Tibial artery (tissue), 4 donors: ENCODE results near the gene DYSF.
"Not testable (repeated sequence)": the region's sequence is repeated elsewhere in the genome, so short reads cannot be mapped to it uniquely, and the experiment has no call there.

Experiments
- DNase-seq, 2 donors: peaks; one replicate each; pipeline ENCODE4 v3.0.0-alpha.2; 2019
- H3K27ac ChIP-seq, 2 donors: fragments of 200-600 bp; sonication (generic) in 1 of 2; 1 replicate in 1 of 2; 2 replicates in 1 of 2; pipeline ENCODE4 v1.5.1; 2018 to 2019; ENCODE audit warnings: mild to moderate bottlenecking in 1 of 2
- H3K27me3 ChIP-seq, 2 donors: fragments of 200-600 bp; sonication (generic) in 1 of 2; one replicate each; pipeline versions ENCODE4 v1.5.1 to v1.6.0; 2016 to 2019
- H3K36me3 ChIP-seq, 3 donors: fragments of 200-600 bp; sonication (generic) in 2 of 3; one replicate each; pipeline ENCODE4 v1.5.1; 2016 to 2019; ENCODE audit warnings: mild to moderate bottlenecking in 2 of 3
- H3K4me1 ChIP-seq, 4 donors: fragments of 200-600 bp; sonication (generic) in 2 of 4; 1 replicate in 3 of 4; 2 replicates in 1 of 4; pipeline ENCODE4 v1.5.1; 2016 to 2019
- H3K4me3 ChIP-seq, 2 donors: fragments of 200-600 bp; sonication (generic) in 1 of 2; 1 replicate in 1 of 2; 2 replicates in 1 of 2; pipeline ENCODE4 v1.5.1; 2018 to 2019; ENCODE audit warnings: mild to moderate bottlenecking in 2 of 2
- H3K9me3 ChIP-seq, 3 donors: fragments of 200-600 bp; sonication (generic) in 1 of 3; one replicate each; pipeline ENCODE4 v1.5.1; 2016 to 2019
- CTCF ChIP-seq, 2 experiments: fragments of 200-600 bp in 1 of 2; fragments of 450-650 bp in 1 of 2; IDR thresholded peaks; one replicate each; pipeline ENCODE4 v1.5.1; 2017 to 2019; ENCODE audit warnings: antibody characterized with exemption in 2 of 2, mild to moderate bottlenecking in 1 of 2, moderate library complexity in 1 of 2
- intact Hi-C: fragments of 100-400 bp; cut with DNase I; formaldehyde crosslinking; loops from one replicate; pipeline ENCODE4 v1.15.0; 2023; ENCODE audit warnings: low total_unique reads

Gene DYSF

GRCh38 chr2:71453404-71454220 lies at the start of gene DYSF:
Gene DYSF, plus strand, starts transcription at chr2:71453561.
- no peaks in the 10 kb centered on the region for H3K36me3 ChIP-seq
- peaks cover 0 to 4% of the 10 kb centered on the region in 2 donors for H3K27me3 ChIP-seq
- H3K9me3 ChIP-seq = no peaks in the 10 kb centered on the region
- peaks cover 0 to 74% (median 47%) of the 10 kb centered on the region in 4 donors for H3K4me1 ChIP-seq
- H3K27ac ChIP-seq = peak within 1 kb of the TSS; percentile 60 to 65
- TF ChIP-seq CTCF (IDR thresholded peaks at IDR 0.05) = no peak
- H3K4me3 ChIP-seq = peak within 1 kb of the TSS; percentile 55 to 72
- DNase-seq = peak; percentile 38 to 76
- intact Hi-C loops = no loop called here

GRCh38 chr2:71409611-71410010 lies 43.8 kb upstream of the DYSF start:
- Histone ChIP-seq H3K36me3 (peaks cover 38 to 54% (median 38%) of the 10 kb centered on the region in 3 donors), H3K4me1 (no peaks in the 10 kb centered on the region), H3K9me3 (no peaks in the 10 kb centered on the region), H3K27ac (no peak overlapping the region), H3K4me3 (no peak overlapping the region), H3K27me3 (no peaks in the 10 kb centered on the region)
- no peak for DNase-seq
- intact Hi-C loops = no loop called here
- no peak for TF ChIP-seq CTCF (IDR thresholded peaks at IDR 0.05)

GRCh38 chr2:71410696-71411095 lies 42.7 kb upstream of the DYSF start:
- TF ChIP-seq CTCF (IDR thresholded peaks at IDR 0.05) = no peak
- H3K27ac ChIP-seq = no peak overlapping the region
- intact Hi-C loops = no loop called here
- DNase-seq = no peak
- H3K27me3 ChIP-seq = no peaks in the 10 kb centered on the region
- H3K9me3 ChIP-seq = no peaks in the 10 kb centered on the region
- no peak overlapping the region for H3K4me3 ChIP-seq
- H3K36me3 ChIP-seq = peaks cover 27 to 43% (median 30%) of the 10 kb centered on the region in 3 donors
- no peaks in the 10 kb centered on the region for H3K4me1 ChIP-seq

GRCh38 chr2:71416866-71417265 lies 36.5 kb upstream of the DYSF start:
- H3K36me3 ChIP-seq, H3K4me1 ChIP-seq, H3K27me3 ChIP-seq, H3K9me3 ChIP-seq, H3K4me3 ChIP-seq, H3K27ac ChIP-seq, DNase-seq, intact Hi-C loops: not testable (repeated sequence)

GRCh38 chr2:71417300-71418202 lies 35.8 kb upstream of the DYSF start:
- intact Hi-C loops = no loop called here
- Histone ChIP-seq H3K9me3 (no peaks in the 10 kb centered on the region), H3K27ac (no peak overlapping the region), H3K4me1 (peaks cover 0 to 5% (median 0%) of the 10 kb centered on the region in 4 donors), H3K27me3 (no peaks in the 10 kb centered on the region), H3K4me3 (no peak overlapping the region), H3K36me3 (peaks cover 0 to 3% (median 2%) of the 10 kb centered on the region in 3 donors)
- no peak for DNase-seq
- TF ChIP-seq CTCF (IDR thresholded peaks at IDR 0.05) = no peak

GRCh38 chr2:71419145-71419544 lies 34.2 kb upstream of the DYSF start:
- Histone ChIP-seq H3K4me3 (no peak overlapping the region), H3K27ac (no peak overlapping the region), H3K36me3 (peaks cover 13 to 18% (median 18%) of the 10 kb centered on the region in 3 donors), H3K27me3 (no peaks in the 10 kb centered on the region), H3K9me3 (no peaks in the 10 kb centered on the region), H3K4me1 (peaks cover 0 to 5% (median 0%) of the 10 kb centered on the region in 4 donors)
- no peak for DNase-seq
- intact Hi-C loops = no loop called here
- no peak for TF ChIP-seq CTCF (IDR thresholded peaks at IDR 0.05)
